NT2/D1 (cell line): Measurements from ENCODE around the gene DRC7.

ENCODE experiments used
- SUZ12 ChIP-seq: IDR thresholded peaks from 2 replicates; pipeline ENCODE4 v1.6.1; 2011; ENCODE audit not compliant: insufficient read length, insufficient read depth; ENCODE audit errors: extremely low read depth
- ZNF274 ChIP-seq: IDR thresholded peaks from 2 replicates; pipeline ENCODE4 v1.6.1; 2011; ENCODE audit warnings: mild to moderate bottlenecking, low read depth, low read length

DNA sequence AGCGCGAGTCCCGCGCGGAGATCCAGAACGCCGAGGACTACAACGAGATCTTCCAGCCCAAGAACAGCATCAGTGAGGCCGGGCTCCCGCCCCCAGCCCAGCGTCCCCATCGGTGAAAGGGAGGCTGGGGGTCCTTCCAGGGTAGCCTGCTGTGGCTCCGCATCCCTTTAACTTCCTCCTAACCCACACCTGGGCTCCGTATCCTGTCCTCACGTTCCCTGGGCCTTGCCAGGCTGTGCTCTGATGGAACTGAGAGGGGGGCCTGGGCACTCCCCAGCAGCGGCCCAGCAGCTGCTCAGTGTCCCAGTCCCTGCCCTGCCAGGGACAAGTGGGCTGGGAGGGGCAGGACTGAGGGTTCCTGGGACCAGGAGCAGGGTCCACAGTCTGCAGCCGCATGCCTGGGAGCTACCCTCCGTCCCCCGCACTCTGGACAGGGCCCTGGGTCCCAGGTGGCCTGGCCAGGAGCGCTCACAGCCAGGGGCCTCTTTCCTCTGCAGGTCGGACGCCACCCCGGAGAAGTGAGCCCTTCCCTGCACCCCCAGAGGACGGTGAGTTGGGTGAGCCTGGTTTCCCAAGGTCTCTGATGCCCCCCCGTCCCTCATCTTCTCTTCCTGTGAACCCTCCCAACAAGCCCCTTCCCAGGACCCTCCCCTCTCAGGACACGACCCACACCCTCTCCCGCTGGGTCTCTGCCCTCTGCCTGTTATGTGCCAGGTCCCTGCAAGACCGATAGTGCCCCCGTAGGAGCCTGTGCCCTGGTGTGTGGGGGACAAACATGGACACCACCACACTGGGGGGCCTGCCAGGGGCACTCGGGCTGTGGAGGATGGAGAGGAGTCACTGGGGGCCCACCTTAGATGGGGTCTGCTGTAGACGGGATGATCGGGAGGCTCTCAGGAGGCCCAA is 59.1 kb downstream of the DRC7 start:
- TF ChIP-seq ZNF274 (no peak), SUZ12 (no peak)
